OCI-LY1 (cell line): ENCODE measurements around the gene PDE1A.

Source experiments
- H2AFZ ChIP-seq: fragments of 200-600 bp; sonication (generic), shearing (Covaris generic); 2 replicates; pipeline ENCODE4 v1.6.0; 2014; ENCODE audit warnings: antibody characterized with exemption, mild to moderate bottlenecking, low read length
- H3F3A ChIP-seq: fragments of 200-600 bp; sonication (generic), shearing (Covaris generic); 2 replicates; pipeline ENCODE4 v1.6.0; 2014; ENCODE audit warnings: mild to moderate bottlenecking, antibody characterized with exemption, low read length, moderate library complexity; ENCODE audit not compliant: insufficient read depth
- H3K27ac ChIP-seq: fragments of 200-600 bp; sonication (generic); 2 replicates; pipeline ENCODE4 v1.5.1; 2014; ENCODE audit warnings: low read length, mixed run types, mild to moderate bottlenecking, low read depth; ENCODE audit not compliant: poor library complexity, severe bottlenecking
- H3K27me3 ChIP-seq: fragments of 200-600 bp; sonication (generic); 2 replicates; pipeline ENCODE4 v1.6.0; 2014; ENCODE audit warnings: antibody characterized with exemption, mild to moderate bottlenecking, low read length, moderate library complexity; ENCODE audit not compliant: insufficient read depth
- H3K36me3 ChIP-seq: fragments of 200-600 bp; sonication (generic); 2 replicates; pipeline ENCODE4 v1.6.1; 2014; ENCODE audit warnings: mild to moderate bottlenecking, antibody characterized with exemption, low read length, moderate library complexity, mixed read lengths; ENCODE audit not compliant: insufficient read depth
- H3K4me1 ChIP-seq: fragments of 200-600 bp; sonication (generic); 2 replicates; pipeline ENCODE4 v1.5.1; 2014; ENCODE audit warnings: mild to moderate bottlenecking, low read length, moderate library complexity; ENCODE audit not compliant: insufficient read depth, severe bottlenecking
- H3K4me2 ChIP-seq: fragments of 200-600 bp; sonication (generic), shearing (Covaris generic); 2 replicates; pipeline ENCODE4 v1.6.1; 2014; ENCODE audit warnings: low read length
- H3K4me3 ChIP-seq: fragments of 200-600 bp; sonication (generic); 2 replicates; pipeline ENCODE4 v1.5.1; 2014; ENCODE audit warnings: low read length, low read depth, mild to moderate bottlenecking, mixed read lengths; ENCODE audit not compliant: poor library complexity, severe bottlenecking
- H3K79me2 ChIP-seq: fragments of 200-600 bp; shearing (Covaris generic); 2 replicates; pipeline ENCODE4 v1.6.1; 2016; ENCODE audit warnings: mixed run types, low read length, mixed read lengths; ENCODE audit not compliant: insufficient read depth
- H3K9ac ChIP-seq: fragments of 200-600 bp; sonication (generic), shearing (Covaris generic); 2 replicates; pipeline ENCODE4 v1.6.1; 2014; ENCODE audit warnings: mild to moderate bottlenecking, low read length, mixed read lengths
- H3K9me2 ChIP-seq: fragments of 200-600 bp; sonication (generic), shearing (Covaris generic); 2 replicates; pipeline ENCODE4 v1.6.1; 2014; ENCODE audit warnings: low read depth, mild to moderate bottlenecking, low read length, mixed read lengths
- H3K9me3 ChIP-seq: fragments of 200-600 bp; shearing (Covaris generic); 2 replicates; pipeline ENCODE4 v1.6.1; 2014; ENCODE audit warnings: low read length, mixed read lengths
- H4K20me1 ChIP-seq: fragments of 200-600 bp; sonication (generic), shearing (Covaris generic); 2 replicates; pipeline ENCODE4 v1.6.0; 2016; ENCODE audit warnings: mild to moderate bottlenecking, low read length; ENCODE audit not compliant: insufficient read depth
- CTCF ChIP-seq: fragments of 200-600 bp; sonication (generic), shearing (Covaris generic); IDR thresholded peaks from 2 replicates; pipeline ENCODE4 v1.5.1; 2017; ENCODE audit warnings: mild to moderate bottlenecking, antibody characterized with exemption, low read length, moderate library complexity, mixed read lengths
- EZH2 ChIP-seq: fragments of 200-600 bp; sonication (generic), shearing (Covaris generic); IDR thresholded peaks from 2 replicates; pipeline ENCODE4 v1.8.0; 2017; ENCODE audit warnings: borderline replicate concordance, mixed run types, mild to moderate bottlenecking, antibody characterized with exemption, low read length, moderate library complexity, mixed read lengths

Gene PDE1A

GRCh38 chr2:182193291-182193690 lies 233.5 kb downstream of the PDE1A start:
- no peaks in the 10 kb centered on the region for H3F3A ChIP-seq
- no peaks in the 10 kb centered on the region for H3K9me2 ChIP-seq
- no peaks in the 10 kb centered on the region for H3K79me2 ChIP-seq
- H3K36me3 ChIP-seq: no peaks in the 10 kb centered on the region
- H3K4me2 ChIP-seq: no peak overlapping the region
- H3K9ac ChIP-seq: no peak overlapping the region
- no peak overlapping the region for H3K4me3 ChIP-seq
- H4K20me1 ChIP-seq: no peaks in the 10 kb centered on the region
- H3K27me3 ChIP-seq: no peaks in the 10 kb centered on the region
- H2AFZ ChIP-seq: no peak overlapping the region
- TF ChIP-seq CTCF: no peak
- no peak for TF ChIP-seq EZH2
- H3K4me1 ChIP-seq: no peaks in the 10 kb centered on the region
- no peaks in the 10 kb centered on the region for H3K9me3 ChIP-seq
- no peak overlapping the region for H3K27ac ChIP-seq

GRCh38 chr2:182191061-182191460 lies 235.8 kb downstream of the PDE1A start:
- H3K36me3 ChIP-seq: no peaks in the 10 kb centered on the region
- no peak overlapping the region for H3K27ac ChIP-seq
- no peak overlapping the region for H3K9ac ChIP-seq
- H4K20me1 ChIP-seq: no peaks in the 10 kb centered on the region
- H3K27me3 ChIP-seq: no peaks in the 10 kb centered on the region
- H3K4me1 ChIP-seq: no peaks in the 10 kb centered on the region
- no peak overlapping the region for H2AFZ ChIP-seq
- no peaks in the 10 kb centered on the region for H3K9me3 ChIP-seq
- no peaks in the 10 kb centered on the region for H3K9me2 ChIP-seq
- no peaks in the 10 kb centered on the region for H3F3A ChIP-seq
- no peak for TF ChIP-seq EZH2
- H3K4me3 ChIP-seq: no peak overlapping the region
- H3K4me2 ChIP-seq: no peak overlapping the region
- no peaks in the 10 kb centered on the region for H3K79me2 ChIP-seq

- Histone ChIP-seq H3K36me3 (no peaks in the 10 kb centered on the region), H2AFZ (no peak overlapping the region), H3K9me2 (no peaks in the 10 kb centered on the region)
Observed at GRCh38 chr2:182187130-182187529, 239.7 kb downstream of the PDE1A start.

More at GRCh38 chr2:182187130-182187529, 239.7 kb downstream of the PDE1A start:
- no peak for TF ChIP-seq CTCF
- Histone ChIP-seq H3K27me3 (no peaks in the 10 kb centered on the region), H3F3A (no peaks in the 10 kb centered on the region), H3K27ac (no peak overlapping the region), H4K20me1 (no peaks in the 10 kb centered on the region), H3K4me2 (no peak overlapping the region), H3K9ac (no peak overlapping the region), H3K9me3 (no peaks in the 10 kb centered on the region), H3K4me3 (no peak overlapping the region), H3K4me1 (no peaks in the 10 kb centered on the region), H3K79me2 (no peaks in the 10 kb centered on the region)
